DMS53 treated with DMSO at 0.1 percent for 48 hours (cell line): Measurements from ENCODE around the gene CRACR2B.

ENCODE experiments used
- DNase-seq: peaks from one replicate; lab custom pipeline; 2025; ENCODE audit not compliant: unreplicated experiment; lab: John Stamatoyannopoulos, UW

The CRACR2B gene

DNA sequence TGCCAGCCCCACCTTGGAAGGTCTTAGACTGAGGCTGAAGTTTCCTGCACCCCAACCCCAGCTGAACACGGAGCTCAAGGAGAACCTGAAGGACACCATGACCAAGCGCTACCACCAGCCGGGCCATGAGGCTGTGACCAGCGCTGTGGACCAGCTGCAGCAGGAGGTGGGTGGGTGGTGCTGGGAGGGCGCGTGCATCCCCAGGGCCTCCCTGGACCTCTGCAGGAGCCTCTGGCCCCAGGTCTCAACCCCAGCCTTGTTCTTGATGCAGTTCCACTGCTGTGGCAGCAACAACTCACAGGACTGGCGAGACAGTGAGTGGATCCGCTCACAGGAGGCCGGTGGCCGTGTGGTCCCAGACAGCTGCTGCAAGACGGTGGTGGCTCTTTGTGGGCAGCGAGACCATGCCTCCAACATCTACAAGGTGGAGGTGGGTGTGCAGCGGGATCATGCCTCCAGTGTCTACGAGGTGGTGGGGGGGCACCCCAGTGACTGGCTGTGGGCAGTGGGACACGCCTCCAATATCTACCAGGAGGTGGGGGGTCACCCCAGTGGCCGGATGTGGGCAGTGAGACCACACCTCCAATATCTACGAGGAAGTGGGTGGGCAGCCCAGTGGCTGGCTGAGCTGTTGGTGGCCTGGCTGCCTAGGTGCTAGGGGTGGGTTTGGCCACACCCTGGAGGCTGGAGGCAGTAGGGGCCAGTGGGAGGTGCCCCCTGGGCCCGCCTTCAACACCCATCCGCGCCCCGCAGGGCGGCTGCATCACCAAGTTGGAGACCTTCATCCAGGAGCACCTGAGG is 9.7 kb downstream of the CRACR2B start:
- DNase-seq, result no peak

DNA sequence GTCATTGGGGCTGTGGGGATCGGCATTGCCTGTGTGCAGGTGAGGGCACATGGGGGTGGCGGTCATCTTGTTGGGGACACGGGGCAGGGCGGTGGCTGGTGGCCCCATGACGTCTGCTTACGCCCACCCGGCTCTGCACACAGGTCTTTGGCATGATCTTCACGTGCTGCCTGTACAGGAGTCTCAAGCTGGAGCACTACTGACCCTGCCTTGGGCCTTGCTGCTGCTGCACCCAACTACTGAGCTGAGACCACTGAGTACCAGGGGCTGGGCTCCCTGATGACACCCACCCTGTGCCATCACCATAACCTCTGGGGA is 10.2 kb downstream of the CRACR2B start:
- no peak for DNase-seq

DNA sequence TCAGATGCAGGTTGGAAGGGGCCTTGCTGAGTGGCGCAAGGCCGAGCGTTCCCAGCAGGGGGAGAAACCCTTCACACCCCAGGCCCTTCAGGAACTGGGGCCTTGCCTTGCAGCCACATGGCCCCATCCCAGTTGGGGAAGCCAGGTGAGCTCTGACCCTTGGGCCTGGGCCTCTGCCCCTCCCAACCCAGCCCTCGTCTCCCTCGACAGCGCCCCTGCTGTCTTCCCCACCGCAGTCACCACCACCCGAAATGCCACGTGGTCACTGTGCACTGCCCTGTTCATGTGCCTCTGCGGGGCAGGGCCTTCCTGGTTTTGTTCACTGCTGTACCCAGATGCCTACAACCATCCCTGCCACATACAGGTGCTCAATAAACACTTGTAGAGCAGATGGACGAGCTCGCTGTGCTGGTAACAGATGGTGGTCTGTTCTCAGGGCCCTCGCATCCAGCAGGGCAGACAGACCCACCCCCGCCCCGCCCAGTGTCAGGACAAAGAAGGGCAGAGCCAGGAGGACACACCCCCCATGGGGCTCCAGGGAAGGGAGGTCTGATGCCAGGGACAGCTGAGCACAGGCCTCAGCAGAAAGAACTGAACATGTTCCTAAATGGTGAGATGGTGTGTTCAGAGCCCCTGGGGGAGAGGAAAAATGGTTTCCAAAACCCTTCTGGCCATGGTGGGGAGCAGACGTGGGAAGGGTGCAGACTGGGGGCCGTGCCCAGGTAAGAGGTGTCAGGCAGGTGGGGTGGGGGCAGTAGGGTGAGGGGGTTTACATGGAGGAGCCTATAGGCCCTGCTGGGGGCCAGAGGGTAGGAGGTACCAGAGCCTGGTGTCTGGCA is 10.9 kb downstream of the CRACR2B start:
- DNase-seq, result no peak

DNA sequence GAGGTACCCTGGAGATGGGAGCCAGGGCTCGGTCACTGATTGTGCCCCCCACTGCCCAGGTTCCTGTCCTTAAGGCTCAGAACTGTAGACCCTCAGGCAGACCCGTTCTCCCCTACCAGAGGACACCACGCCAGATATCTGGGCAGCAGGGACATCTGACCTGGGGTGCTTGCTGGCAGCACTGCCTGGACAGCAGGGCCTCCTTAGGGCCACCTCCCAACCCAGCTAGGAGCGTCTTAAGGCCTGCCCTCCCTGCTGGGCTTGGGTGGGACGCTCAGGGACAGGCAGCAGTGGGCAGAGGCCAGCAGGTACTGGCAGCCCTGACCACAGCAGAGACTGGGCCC is 11.5 kb downstream of the CRACR2B start:
- no peak for DNase-seq

DNA sequence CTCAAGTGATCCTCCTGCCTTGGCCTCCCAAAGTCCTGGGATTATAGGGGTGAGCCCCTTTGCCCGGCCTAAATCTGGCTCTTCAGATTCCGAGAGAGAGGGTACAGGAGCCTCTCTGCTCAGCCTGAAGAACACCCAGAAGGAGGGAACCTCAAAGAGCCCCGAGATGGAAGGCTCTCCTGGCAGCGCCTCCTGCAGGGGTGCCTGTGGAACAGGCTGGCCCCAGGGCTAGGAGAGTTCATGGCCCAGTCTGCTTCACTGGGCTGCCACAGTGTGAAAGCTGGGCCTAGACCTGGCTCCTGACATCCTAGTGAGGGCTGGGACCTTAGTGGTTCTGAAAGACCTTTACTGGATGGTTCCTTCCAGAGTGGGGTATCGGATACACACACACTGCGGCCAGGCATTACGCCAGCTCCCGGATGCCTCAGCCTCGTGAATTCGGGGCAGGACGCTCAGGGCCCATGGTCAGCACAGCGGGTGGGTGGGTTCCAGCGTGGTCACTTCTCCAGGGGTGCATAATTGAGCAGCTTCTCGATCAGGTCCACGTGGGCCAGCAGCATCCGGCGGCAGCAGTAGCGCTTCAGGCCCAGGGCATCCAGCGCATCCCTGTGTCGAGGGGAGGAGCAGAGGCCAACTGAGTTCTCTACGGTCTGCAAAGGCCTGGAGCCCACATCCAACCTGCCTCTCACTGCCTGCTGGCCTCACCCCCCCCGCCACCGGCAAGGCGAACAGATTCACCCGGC is 12.3 kb downstream of the CRACR2B start:
- no peak for DNase-seq

DNA sequence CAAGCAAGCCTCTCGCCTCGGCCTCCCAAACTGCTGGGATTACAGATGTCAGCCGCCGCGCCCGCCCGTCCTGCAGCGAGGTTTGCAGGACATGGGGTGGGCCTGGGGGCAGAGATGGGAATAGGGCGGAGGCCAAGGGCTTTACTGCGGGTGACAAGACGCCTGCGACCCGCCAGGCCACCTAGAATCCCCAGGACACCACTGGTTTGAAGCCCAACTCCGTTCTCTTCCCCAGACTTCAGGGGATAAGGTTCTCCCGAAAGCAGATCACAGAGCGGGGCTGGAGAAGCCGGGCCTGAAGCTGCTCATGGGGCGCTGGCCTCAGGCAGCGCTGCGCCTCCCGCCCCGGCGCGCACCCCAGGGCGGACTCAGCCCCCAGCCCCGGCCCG is 14.3 kb downstream of the CRACR2B start:
- DNase-seq, result peak; percentile 54

DNA sequence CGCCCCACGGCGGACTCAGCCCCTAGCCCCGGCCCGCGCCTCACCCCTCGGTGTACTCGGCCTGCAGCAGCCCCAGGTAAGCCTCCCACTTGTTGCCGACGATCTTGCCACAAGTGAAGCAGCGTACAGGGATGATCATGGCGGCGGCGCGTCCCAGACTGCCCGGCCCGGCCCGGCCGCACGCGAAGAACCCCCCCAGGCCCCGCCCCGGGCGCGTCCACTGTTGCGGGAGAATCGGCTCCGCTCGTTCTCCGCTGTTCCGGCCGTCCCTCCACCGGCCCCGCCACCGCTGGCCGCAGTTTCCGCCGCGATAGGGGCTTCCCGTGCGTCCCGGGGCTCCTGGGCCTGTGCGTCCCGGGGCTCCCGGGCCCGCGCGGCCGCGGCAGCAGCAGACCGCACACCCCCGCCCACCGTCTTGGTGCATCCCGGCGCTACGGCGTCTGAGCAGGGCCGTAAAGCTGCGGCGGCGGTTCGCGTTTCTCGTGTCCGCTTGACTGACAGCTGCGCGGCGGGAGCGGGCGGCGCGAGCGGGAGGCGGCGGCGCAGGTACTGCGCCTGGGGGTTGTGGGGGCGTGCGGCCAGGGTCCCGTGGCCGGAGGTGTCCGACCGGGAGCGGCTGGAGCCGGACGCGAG is 14.8 kb downstream of the CRACR2B start, which contains the start of the genes POLR2L and TSPAN4:
POLR2L (minus strand) TSS at position 160 of the 633 bp plus-strand sequence; CDS start at position 139, 21 bp downstream.
TSPAN4 (plus strand) TSS at position 483 of the 633 bp plus-strand sequence. CDS start 7,453 bp downstream, outside the sequence.
- DNase-seq, result peak; percentile 75

DNA sequence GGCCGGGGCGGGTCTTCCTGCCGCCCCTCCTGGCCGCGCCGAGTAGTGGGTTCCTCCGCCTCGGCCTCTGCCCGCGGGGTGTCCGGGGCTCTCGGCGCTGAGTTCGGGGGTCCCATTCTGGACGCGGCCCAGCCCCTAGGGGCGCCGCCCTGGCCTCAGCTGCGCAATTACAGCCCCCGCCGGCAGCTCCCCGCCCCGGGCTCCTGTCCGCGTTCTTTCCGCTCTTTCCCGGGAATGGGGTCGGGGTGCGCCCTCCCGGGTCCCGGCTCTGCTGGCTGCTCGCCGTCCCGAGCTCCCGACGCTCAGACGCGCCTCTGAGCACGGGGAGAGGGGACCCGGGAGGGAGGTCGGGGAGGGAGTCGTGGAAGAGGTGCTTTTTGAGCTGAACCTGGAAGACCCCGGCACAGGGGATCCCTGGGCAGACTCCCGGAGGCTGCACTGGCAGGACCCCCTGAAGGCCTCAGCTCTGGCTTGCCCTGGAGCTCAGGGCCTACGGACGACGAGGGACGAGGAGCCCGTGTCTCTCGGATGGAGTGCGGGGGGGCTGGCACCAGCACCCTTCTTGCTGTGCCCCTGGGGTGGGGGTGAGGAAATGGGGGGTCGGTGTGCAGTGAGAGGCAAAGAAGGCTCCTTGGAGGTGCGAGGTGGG is 15.5 kb downstream of the CRACR2B start:
- DNase-seq, result no peak

DNA sequence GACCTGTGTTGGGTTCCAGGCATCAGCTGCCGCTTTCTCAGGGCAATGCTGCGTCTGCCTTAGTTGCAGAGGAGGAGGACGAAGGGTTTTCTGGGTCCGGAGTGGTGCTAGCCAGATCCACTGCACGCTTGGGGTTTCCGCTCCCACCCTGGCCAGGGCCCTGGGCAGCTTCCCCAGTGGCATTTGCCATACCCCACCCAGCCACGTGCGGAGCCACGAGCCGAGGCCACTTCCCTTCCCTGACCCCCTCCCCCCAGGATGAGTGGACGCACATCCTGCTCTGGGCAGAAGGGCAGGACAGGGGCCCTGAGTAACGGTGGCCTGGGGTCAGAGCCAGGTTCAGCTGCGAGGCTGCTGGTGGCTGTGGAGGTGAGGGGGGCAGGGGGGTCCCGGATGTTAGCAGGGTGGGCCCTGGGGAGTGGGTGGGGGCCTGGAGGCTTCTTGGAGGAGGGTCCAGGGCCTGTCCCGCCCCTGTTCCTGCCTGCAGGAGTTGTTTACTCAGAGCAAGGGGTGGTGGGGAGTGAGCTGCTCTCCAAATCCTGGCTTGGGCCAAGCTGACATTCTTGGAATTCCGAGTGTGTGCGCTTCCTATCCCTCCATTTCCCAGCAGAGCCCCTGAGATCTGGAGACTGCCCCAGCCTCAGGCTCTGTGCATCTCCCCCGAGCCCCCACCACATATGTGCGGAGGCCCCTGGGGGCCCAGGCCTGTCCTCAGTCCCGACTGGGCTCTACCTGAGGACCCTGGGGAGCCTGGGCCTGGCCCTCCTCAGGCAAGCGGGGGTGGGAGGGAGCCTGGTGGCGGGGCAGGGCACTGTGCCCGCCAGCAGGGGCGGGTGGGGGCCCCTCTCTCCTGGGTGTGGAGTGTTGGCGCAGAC is 16.3 kb downstream of the CRACR2B start:
- no peak for DNase-seq

DNA sequence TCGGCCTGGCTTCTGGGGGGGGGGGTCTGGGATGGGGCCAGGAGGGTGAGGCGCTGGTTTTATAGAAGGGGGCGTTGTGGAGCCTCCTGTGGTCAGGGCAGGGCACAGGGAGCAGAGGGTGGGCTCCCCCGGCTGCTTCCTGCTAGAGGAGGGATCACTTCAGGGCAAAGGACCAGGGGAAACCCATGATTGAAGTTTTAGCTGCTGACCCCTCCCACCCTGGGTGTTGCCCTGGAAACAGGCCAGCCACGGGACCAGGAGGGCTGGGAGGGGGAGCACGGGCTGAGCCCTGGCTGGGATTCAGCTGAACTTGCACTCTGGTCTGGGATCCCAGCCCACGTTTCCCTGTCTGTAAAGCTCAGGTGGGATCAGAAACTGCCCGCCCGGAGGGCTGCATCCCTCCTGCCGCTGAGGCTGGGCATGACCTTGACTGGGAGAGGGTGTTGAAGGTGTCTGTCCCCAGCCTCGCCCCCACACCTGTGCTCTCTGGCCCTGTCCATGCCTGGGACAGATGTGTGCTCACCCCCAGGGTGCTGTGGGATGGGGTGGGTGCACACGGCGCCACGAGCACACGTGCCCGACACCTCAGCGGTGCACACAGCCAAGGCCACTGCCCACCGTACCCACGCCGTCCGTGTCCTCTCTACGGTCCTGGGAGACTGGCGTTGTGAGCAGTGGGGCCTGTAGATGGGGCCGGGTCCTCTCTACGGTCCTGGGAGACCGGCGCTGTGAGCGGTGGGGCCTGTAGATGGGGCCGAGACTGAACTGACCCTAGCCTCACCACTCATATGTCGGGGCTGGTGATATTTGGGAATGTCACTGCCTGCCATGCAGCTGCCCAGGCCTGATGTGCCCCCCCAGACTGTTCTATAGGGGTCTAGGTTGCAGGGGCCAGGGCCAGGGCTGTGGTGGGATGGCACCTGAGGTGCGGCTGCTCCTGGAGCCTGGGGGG is 17.2 kb downstream of the CRACR2B start:
- DNase-seq, result no peak

DNA sequence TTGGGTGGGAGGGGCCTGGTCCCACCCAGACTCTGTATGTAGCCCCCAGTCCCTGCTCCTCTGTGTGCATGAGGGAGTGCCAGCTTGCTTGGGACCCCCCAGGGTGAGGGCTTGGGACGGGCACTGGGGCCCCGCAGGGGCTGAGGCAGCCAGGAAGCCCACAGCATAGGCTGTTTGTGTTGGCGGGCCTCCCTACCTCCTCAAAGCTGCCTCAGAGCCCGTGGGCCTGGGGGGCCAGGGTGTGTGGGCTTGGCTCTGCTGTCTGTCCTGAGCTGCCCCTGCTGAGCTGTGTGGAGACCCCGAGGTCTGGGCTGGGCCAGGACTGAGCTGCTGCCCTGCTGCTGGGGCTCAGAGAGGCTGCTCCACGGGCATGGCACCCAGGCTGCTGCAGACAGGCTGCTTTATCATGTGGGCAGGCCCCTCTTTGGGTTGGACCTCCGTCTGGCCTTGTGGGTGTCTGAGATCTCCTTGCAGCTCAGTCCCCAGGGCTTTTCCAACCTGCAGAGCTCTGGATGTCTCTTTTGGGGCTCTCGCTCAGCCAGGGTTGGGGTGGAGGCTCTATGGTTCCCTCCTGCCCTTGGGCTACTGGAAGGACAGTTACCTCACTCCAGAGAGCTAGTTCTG is 18.3 kb downstream of the CRACR2B start:
- DNase-seq, result no peak

DNA sequence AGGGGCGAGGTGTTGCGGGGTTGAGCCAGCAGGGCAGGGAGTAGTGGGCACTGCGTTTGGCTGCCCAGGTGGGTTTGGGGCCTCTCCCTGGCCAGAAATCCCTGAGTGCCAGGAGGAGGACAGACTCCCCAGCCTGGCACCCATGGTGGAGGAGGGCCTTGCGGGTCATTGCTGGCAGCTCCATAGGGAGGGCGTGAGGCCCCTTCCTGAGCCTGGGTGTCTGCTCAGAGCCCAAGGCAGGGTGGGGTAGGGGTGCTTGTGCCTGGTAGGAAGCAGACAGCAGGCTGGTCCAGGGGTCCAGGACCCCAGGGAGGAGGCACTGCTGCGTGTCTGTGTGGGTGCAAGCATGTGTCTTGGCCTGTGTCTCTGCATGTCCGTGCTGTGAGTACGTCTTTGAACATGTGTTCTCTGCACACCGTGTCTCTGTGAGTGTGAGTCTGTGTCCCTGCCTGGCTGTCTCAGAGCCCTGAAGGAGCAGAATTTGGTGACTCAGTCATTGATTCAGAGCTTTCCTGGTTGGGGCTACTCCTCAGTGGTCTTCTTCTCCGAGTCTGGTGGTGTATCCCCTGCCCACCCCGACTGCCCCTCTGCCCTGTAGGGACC is 18.9 kb downstream of the CRACR2B start:
- DNase-seq, result no peak

DNA sequence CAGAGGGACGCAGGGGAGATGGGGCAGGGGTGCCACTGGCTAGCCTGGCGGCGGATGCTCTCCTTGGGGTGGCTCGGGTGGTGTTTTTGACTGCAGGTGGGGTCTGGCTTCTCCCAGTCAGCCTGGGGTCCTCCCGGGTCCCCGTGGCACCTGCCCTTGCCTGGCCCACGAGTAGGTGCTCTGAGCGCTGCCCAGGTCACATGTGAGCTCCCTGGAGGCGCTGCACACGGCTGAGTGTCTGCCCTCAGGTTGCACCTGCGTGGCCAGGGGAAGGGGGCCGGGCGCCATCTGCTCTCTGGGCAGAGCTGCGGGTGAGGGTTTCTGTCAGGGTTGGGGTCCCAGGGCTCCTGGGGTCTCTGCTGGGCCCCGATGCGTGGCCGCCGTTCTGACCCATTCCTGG is 20.2 kb downstream of the CRACR2B start:
- no peak for DNase-seq

DNA sequence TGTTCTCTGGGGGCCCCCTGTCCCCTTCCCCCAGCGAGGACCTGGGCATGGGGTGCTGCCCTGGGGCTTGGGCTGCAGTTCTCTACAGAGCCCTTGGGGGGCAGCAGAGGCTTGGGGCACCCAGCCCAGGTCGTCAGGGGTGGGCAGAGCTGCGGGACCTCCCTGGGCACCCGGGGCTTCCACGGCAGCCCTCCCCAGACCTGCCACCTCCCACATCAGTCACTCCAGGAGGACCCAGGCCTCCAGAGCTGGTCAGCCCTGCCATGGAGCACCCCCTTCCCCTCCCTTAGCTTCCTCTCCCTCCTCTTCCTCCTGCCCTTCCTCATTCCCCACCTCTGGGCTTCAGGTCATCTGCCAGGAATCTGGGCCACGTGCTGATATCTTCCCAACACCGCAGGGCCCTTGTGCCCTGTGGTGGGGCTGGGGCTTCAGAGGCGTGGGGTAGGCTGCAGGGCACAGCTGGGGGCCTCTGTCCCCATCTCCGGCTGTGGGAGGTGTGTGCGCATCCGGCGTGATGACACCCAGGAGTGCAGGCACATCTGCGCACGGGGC is 20.7 kb downstream of the CRACR2B start:
- peak; percentile 56 for DNase-seq

DNA sequence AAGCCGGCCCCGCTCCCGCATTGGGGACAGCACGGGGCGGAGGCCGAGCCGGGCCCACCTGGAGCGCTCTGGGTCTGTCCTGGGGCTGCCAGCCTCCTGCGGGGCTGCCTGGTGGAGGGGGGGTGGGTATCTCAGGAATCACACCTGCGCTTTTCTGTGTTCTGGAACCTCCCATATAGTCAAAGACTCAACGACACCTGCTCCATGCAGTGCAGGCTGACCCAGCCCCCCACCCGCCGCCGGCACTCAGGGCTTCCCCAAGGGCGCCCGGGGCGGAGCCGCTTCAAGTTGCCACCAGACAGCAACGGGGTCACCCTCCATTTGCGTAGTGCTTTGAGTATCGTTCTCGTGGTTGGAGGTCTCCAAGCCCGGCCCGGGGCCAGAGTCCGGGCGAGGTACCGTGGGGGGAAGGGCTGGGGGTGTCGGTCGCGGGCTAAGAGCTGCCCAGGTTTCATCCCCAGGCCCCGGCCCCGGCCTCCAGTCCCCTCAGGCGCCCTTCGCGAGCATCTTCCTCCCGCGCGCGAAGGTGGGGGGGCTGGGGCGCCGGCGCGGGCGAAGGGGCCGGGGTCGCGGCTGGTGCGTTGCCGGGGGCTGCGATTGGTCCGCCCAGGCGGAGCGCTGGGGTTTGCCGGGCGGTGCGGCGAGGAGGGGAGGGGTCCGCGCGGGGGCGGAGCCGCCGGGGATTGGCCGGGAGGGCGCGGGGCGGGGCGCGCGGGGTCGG is 21.5 kb downstream of the CRACR2B start:
- DNase-seq, result peak; percentile 56

DNA sequence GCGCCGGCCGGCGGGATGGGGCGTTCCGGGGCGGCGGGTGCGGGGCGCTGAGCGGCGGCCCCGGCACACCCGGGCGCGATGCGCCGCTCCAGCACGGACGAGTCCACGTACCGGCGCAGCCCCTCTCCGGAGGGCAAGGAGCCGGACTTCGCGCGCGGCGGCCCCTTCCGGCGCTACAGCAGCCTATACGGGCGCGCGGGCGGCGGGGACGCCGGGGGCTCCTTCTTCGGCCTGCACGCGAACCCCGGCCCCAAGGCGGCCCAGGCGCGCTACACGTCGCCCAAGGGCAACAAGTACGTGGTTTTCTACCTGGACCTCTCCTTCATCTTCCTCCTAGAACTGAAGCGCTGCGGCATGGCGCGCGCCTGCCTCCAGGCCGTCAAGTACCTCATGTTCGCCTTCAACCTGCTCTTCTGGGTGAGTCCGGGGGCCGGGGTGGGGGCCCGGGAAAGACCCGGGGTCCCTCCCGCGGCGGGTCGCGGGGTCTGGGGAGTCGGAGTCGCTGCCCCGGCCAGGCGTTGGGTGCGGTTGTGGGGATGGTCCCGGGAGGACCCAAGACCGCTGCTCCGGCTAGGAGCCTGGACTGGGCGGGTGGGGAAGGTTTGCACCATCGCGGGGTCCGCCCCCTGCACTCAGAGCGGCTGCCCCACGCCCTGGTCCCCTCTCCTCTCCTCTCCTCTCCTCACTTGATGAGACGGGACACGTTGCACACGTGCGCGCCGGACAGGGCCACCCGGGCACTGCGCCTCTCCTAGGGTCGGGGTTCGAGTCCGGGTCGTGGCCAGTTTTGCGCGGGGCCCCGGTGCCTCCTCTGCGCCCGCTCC is 22.4 kb downstream of the CRACR2B start:
- DNase-seq, result peak; percentile 28
